ENCODE data around the gene PCK1.

DNA sequence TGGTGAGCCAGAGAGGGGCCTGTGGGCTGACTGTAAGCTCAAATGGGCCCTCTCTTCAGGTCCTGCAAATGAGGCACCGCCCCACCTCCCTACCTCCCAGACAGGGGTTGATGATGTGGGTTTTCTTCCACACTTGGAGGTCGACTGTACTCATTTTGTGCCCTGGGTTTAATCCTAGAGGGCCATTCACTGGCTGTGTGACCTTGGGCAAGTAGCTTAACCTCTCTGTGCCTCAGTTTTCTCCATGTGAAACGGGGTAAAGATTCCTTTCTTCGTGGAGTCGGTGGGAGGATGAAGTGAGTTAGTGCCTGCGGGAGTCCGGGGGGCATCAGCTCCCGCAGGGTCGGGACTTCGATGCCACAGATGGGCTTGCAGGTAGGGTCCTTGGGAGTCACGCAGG lies 35.4 kb downstream of the PCK1 start:
- TF ChIP-seq, protein P1, sequence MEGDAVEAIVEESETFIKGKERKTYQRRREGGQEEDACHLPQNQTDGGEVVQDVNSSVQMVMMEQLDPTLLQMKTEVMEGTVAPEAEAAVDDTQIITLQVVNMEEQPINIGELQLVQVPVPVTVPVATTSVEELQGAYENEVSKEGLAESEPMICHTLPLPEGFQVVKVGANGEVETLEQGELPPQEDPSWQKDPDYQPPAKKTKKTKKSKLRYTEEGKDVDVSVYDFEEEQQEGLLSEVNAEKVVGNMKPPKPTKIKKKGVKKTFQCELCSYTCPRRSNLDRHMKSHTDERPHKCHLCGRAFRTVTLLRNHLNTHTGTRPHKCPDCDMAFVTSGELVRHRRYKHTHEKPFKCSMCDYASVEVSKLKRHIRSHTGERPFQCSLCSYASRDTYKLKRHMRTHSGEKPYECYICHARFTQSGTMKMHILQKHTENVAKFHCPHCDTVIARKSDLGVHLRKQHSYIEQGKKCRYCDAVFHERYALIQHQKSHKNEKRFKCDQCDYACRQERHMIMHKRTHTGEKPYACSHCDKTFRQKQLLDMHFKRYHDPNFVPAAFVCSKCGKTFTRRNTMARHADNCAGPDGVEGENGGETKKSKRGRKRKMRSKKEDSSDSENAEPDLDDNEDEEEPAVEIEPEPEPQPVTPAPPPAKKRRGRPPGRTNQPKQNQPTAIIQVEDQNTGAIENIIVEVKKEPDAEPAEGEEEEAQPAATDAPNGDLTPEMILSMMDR (IDR thresholded peaks at IDR 0.05 in 8 of 11, conservative IDR thresholded peaks at IDR 0.05 in 3 of 11) = no peak
- TF ChIP-seq POLR2A (IDR thresholded peaks at IDR 0.05) = no peak

All from spleen (tissue), 7 donors.